Right ventricle myocardium superior (tissue), 1 donor: ENCODE results near the gene ZC3HAV1L. TPM values are rescaled to one million over a fixed set of nuclear protein-coding genes. Genes with fewer than 3 reads are reported as not detected.
"Not testable (repeated sequence)": the region's sequence is repeated elsewhere in the genome, so short reads cannot be mapped to it uniquely, and the experiment has no call there.

Experiments
- ATAC-seq: fragments of 200-7000 bp; cut with Tn5 transposase; one replicate; pipeline ENCODE4 v1.9.1; 2020; ENCODE audit warnings: mild to moderate bottlenecking; ENCODE audit not compliant: poor library complexity
- DNase-seq: peaks from one replicate; pipeline ENCODE4 v3.0.0-alpha.2; 2020
- intact Hi-C: fragments of 100-400 bp; cut with DNase I; formaldehyde crosslinking; loops from one replicate; pipeline ENCODE4 v1.11.2; 2022
- total RNA-seq: library from RNA; stranded (reverse); fragmentation: NEBNext Ultra II Directional; extraction: Animal tissue kit (Norgen Biotek cat#: 25700); gene quantifications from one replicate; pipeline ENCODE4 v1.2.1, GENCODE V29; 2021
- donor health status: DM: no; HTN: yes; CAD: no; lungs with severe emphysema.

Gene ZC3HAV1L
- total RNA-seq, 1 donor from 2014 or later = 2.9 TPM

GRCh38 chr7:139032473-139032872 lies 3.4 kb downstream of the ZC3HAV1L start:
- DNase-seq = no peak
- ATAC-seq = no peak
- intact Hi-C loops = no loop called here

- DNase-seq (no peak), ATAC-seq (no peak)
- intact Hi-C loops = loop anchor here (5.0 kb wide), 1 partner anchor 33 kb away; no protein-coding TSS in a partner anchor
These were observed 6.5 kb downstream of the ZC3HAV1L start for GRCh38 chr7:139029353-139029752.

GRCh38 chr7:139026551-139026950 lies 9.3 kb downstream of the ZC3HAV1L start:
- DNase-seq = no peak
- intact Hi-C loops = loop anchor here (5.0 kb wide), 1 partner anchor 36 kb away; no protein-coding TSS in a partner anchor
- no peak for ATAC-seq

DNA sequence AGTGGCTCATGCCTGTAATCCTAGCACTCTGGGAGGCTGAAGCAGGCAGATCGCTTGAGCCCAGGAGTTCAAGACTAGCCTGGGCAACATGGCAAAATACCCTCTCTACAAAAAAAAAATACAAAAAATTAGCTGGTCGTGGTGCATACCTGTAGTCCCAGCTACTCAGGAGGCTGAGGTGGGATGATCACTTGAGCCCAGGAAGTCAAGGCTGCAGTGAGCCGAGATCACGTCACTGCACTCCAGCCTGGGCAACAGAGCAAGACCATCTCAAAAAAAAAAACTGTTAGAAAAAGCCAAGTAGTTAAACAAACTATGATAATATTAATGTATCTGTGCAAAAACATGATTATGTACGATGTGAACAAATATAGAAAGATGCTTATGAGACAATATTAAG lies 10.0 kb downstream of the ZC3HAV1L start:
- DNase-seq, ATAC-seq: not testable (repeated sequence)
- intact Hi-C loops = loop anchor here (5.0 kb wide), 1 partner anchor 36 kb away; no protein-coding TSS in a partner anchor

DNA sequence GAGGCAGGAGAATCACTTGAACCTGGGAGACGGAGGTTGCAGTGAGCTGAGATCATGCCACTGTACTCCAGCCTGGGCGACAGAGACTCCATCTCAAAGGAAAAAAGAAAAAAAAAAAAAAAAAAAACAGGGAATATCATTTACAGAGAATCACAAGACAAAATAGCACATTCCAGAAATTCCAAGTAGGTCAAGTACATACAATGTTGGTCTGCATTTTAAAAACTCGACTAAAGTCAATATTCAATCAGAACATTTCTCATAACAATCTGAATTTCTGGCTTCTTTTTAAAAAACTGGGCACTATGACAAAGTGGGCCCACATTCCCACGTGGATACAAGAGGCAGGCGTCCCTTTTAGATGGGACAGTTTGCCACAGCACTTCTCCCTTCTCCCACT lies 12.8 kb downstream of the ZC3HAV1L start:
- no peak for DNase-seq
- no peak for ATAC-seq
- intact Hi-C loops = loop anchor here (5.0 kb wide), 1 partner anchor 54 kb away; no protein-coding TSS in a partner anchor

GRCh38 chr7:139022286-139022685 lies 13.6 kb downstream of the ZC3HAV1L start:
- intact Hi-C loops = loop anchor here (5.0 kb wide), 1 partner anchor 55 kb away; no protein-coding TSS in a partner anchor
- ATAC-seq (no peak), DNase-seq (no peak)

DNA sequence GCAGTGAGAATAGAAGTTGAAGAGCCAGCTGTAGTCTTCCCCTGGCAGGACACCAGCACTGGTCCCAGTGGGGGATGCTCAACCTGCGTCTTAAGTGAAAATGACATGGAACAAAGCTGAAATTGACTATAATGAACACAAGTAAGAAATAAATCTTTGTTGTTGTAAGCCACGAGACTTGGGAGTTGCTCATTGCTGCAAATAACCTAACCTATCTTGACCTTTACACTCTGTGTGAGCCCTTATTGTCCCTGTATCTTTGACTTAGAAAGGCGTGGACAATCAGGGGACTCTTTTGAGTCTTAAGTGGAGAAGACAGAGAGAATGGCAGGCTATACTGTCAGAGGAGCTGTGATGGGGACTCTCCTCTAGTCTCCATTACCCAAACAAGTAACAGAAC lies 16.9 kb downstream of the ZC3HAV1L start:
- no peak for DNase-seq
- intact Hi-C loops = no loop called here

DNA sequence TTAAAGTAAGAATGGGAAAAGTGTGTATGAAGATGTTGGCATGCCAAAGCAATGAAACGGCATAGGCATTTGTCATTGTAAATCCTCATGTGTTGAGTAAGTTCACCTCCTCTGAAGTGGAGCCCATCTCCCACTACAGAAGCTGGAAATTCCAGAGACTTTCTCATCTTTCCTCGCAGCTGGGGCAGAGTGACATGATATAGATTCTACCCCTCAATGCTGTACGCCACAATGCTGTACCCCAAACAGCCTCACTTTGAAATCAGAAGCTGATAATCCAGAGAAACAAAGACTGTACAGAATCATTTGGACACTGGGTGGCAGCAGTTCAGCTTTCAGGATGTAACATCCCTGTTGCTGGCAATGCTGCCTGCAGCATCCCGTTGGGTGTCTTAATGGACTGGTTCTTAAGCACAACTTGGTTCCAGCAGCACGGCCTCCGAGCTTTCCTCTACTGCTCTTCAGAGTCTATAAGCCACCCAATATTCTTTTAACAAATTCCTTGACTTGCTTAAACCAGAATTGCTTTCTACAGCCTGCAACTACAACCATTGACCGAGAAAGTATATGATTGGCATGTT lies 18.8 kb downstream of the ZC3HAV1L start:
- intact Hi-C loops = no loop called here
- ATAC-seq = peak; percentile 87
- DNase-seq = peak; percentile 51

More for the DNA sequence above, 16.9 kb downstream of the ZC3HAV1L start:
- ATAC-seq = no peak

DNA sequence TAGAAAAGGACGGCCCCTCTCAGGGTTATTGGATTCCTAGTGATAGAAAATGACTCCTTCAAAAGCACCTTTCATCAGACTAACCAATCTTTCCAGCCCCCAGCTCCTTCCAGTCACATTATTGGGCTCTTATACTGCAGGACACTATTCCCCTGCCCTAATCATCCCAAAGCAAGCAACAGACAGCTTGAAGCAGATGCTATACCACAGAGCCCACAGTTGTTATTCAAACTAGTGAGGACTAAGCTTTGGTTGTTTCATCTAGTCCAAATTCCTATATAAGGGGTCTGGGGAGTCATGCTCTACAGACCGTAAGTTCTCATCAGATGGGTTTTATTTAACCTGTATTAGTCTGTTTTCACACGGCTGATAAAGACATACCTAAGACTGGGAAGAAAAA lies 24.5 kb downstream of the ZC3HAV1L start:
- ATAC-seq (no peak), DNase-seq (no peak)
- intact Hi-C loops = no loop called here

DNA sequence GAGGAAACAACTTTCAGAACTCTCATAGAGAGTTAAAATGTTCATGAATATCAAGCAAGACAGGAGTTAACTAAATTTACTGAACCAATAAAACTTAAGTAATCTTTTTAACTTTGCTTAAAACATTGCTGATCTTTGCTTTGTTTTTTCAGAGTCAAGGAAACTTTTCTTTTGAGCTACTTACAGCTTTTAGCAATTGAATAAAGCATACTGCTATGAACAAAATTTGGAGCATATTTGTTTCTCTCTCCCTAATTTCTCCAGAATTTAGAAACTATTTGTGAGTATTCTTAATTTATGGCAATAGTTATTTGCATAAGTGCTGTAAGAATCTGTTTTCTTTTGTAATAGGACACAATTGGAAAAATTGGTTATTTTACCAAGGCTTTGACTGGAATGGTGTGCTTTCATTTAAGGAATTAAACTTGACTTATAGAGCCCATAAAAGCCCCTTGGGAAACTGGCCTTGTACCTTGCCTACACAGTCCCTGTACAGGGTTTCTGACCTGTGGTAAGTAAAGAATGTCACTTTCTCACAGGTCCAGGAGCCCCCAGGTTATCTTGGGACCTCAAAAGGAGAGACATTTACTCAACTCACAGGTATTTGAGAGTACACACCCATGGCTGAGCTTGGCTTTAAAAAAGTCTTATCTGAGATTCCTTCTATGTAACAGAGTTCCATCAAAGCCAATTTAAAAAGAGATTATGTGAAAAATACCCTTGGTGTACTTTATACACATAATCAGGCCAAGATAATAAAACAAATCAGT lies 31.3 kb downstream of the ZC3HAV1L start:
- intact Hi-C loops = no loop called here

GRCh38 chr7:138999414-138999813 lies 36.4 kb downstream of the ZC3HAV1L start:
- DNase-seq = no peak
- intact Hi-C loops = no loop called here
- ATAC-seq = no peak

More for the DNA sequence above, 31.3 kb downstream of the ZC3HAV1L start:
- ATAC-seq = no peak
- DNase-seq = no peak

- intact Hi-C loops = no loop called here
- DNase-seq (no peak), ATAC-seq (peak; percentile 55)
These were observed 43.8 kb downstream of the ZC3HAV1L start for GRCh38 chr7:138992052-138992531.

DNA sequence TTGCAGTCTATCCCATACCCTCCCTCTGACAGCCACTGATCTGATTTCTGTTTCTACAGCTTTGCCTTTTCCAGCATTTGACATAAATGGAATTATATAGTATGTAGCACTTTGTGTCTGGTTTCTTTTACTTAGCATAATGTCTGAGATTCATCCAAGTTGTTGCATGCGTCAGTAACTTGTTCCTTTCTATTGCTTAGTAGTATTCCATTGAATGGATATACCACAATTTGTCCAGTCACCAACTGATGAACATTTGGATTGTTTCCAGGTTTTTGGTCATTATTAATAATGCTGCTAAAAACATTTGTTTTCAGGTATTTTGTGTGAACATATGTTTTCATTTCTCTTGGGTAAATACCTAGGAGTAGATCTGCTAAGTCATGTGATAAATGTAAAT lies 48.2 kb downstream of the ZC3HAV1L start:
- ATAC-seq (no peak), DNase-seq (no peak)
- intact Hi-C loops = no loop called here

GRCh38 chr7:138982204-138982623 lies 53.6 kb downstream of the ZC3HAV1L start:
- intact Hi-C loops = loop anchor here (5.0 kb wide), 1 partner anchor 95 kb away; no protein-coding TSS in a partner anchor
- DNase-seq = no peak
- ATAC-seq = no peak

DNA sequence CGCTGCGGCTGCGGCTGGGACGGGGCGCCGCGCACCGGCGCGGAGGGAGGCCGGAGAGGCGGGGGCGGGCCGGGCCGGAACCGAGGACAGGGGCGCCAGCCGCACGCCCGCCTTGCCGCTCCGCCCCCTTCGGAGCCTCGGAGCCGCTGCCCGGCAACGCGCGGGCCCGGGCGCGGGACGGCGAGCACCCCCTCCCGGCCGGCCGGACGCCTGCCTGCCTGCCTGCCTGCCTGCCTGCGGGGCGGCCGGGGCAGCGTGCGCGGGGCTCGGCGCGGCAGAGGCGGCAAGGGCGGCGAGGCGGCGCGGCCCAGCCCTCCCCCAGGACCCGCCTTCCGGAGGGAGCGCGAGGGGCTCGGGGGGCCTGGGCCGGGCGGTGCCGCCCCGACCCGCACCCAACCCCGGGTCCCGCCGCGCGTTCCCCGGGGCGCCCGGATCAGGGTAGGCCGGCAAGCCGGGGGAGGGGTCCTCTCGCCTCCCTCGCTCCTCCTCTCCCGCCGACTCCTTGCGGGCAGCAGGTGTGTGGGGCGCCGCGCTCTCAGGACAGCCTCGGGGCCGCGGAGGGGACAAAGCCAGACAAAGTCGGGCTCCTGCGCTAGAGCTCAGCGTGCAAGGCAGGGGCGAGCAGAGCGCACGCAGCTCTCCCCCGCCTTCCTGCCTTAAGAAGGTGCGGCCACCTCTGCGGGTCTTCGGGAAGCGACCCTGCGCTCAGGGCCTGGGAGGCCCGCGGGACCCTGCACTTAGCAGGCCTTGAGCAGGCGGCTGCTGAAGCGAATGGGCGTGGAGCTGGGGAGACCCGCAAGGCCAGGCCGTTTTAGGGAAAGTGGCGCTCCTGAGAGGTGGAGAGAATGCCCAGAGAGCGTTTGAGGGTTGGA lies 54.3 kb downstream of the ZC3HAV1L start, which contains the start of gene KIAA1549:
KIAA1549 (minus strand) TSS at position 58 of the 872 bp plus-strand sequence. CDS start 120 bp downstream, outside the sequence.
- peak; percentile 74 for DNase-seq
- ATAC-seq = peak; percentile 96
- intact Hi-C loops = loop anchor here (5.0 kb wide), 1 partner anchor 94 kb away; no protein-coding TSS in a partner anchor

GRCh38 chr7:138980563-138981291 lies 55.1 kb downstream of the ZC3HAV1L start:
- ATAC-seq (peak; percentile 24), DNase-seq (peak; percentile 45)
- intact Hi-C loops = loop anchor here (5.0 kb wide), 1 partner anchor 93 kb away; no protein-coding TSS in a partner anchor

- intact Hi-C loops = loop anchor here (5.0 kb wide), 1 partner anchor 93 kb away; no protein-coding TSS in a partner anchor
- DNase-seq = no peak
- ATAC-seq = no peak
These were observed 55.8 kb downstream of the ZC3HAV1L start for GRCh38 chr7:138979988-138980562.
